ENCODE measurements around the gene DPYD.

The DPYD gene

DNA sequence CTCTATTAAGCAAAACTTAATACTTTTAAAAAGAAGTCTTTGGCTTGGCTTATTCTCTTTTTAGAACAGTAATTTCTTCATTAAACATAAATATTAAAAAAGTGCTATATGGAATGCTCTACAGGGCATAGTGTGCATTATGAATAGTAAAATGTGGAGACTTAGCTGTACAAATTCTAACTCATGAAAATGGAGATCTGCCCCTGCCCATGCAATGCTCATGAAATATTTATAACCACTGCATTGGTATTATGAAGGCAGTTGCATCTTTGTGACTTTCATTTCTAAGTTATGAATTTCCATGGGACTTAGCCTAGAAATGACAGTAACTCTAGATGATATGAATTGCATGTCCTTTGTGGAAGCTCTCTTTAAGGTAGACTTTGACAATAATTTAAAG, 613.3 kb downstream of the DPYD start:
- no peak overlapping the region for H3K4me3 ChIP-seq (ENCODE audit: low read length)
- H3K79me2 ChIP-seq (ENCODE audit: low read length): no peaks in the 10 kb centered on the region
- H3K9me2 ChIP-seq (replicated peaks; ENCODE audit: insufficient read depth, low read length): no peaks in the 10 kb centered on the region
- H3K9me3 ChIP-seq (replicated peaks; ENCODE audit: insufficient read depth, low read length): no peaks in the 10 kb centered on the region
- TF ChIP-seq, protein P1, sequence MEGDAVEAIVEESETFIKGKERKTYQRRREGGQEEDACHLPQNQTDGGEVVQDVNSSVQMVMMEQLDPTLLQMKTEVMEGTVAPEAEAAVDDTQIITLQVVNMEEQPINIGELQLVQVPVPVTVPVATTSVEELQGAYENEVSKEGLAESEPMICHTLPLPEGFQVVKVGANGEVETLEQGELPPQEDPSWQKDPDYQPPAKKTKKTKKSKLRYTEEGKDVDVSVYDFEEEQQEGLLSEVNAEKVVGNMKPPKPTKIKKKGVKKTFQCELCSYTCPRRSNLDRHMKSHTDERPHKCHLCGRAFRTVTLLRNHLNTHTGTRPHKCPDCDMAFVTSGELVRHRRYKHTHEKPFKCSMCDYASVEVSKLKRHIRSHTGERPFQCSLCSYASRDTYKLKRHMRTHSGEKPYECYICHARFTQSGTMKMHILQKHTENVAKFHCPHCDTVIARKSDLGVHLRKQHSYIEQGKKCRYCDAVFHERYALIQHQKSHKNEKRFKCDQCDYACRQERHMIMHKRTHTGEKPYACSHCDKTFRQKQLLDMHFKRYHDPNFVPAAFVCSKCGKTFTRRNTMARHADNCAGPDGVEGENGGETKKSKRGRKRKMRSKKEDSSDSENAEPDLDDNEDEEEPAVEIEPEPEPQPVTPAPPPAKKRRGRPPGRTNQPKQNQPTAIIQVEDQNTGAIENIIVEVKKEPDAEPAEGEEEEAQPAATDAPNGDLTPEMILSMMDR (IDR thresholded peaks at IDR 0.05; ENCODE audit: low read length): no peak
- TF ChIP-seq EZH2phosphoT487 (IDR thresholded peaks at IDR 0.05; ENCODE audit: low read length) (no peak), EZH2 (optimal IDR thresholded peaks at IDR 0.05; ENCODE audit: low read depth, low read length) (no peak)
- H3K27ac ChIP-seq (ENCODE audit: low read length): no peak overlapping the region
- no peaks in the 10 kb centered on the region for H4K20me1 ChIP-seq (ENCODE audit: insufficient read depth, low read length)
- no peaks in the 10 kb centered on the region for H3K4me1 ChIP-seq (ENCODE audit: low read length)
- no peaks in the 10 kb centered on the region for H3K36me3 ChIP-seq (replicated peaks; ENCODE audit: insufficient read depth, low read length)
- no peak overlapping the region for H3K4me2 ChIP-seq (ENCODE audit: low read depth, low read length)
- no peaks in the 10 kb centered on the region for H3K27me3 ChIP-seq (replicated peaks; ENCODE audit: insufficient read depth, low read length)
- H2AFZ ChIP-seq (ENCODE audit: low read length): no peak overlapping the region
- no peak for DNase-seq
- no peaks in the 10 kb centered on the region for H3F3A ChIP-seq (ENCODE audit: insufficient read depth, low read length)
- H3K9ac ChIP-seq (ENCODE audit: low read length): no peak overlapping the region

DNA sequence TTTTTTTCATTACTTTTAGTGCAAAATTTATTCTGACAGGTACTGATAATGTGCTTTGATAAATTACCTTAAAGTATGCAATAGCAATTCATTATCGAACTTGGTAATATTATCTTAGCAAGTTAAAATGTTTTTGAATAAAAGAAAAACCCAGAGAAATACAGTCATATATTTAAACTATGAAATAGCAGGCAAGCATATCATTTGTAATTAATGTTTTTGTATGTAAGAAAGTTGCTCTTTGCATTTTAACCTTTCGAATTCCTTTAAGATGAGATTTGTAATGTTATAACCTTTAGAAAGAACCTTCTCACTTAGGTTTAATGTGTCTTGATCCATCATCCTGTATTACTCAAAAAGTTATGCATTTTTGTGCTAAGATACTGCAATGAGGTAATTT, 613.7 kb downstream of the DPYD start:
- Histone ChIP-seq H3K27ac (ENCODE audit: low read length) (no peak overlapping the region), H3K4me1 (ENCODE audit: low read length) (no peaks in the 10 kb centered on the region), H3K4me3 (ENCODE audit: low read length) (no peak overlapping the region), H2AFZ (ENCODE audit: low read length) (no peak overlapping the region), H3K36me3 (replicated peaks; ENCODE audit: insufficient read depth, low read length) (no peaks in the 10 kb centered on the region), H3F3A (ENCODE audit: insufficient read depth, low read length) (no peaks in the 10 kb centered on the region), H3K9me2 (replicated peaks; ENCODE audit: insufficient read depth, low read length) (no peaks in the 10 kb centered on the region), H4K20me1 (ENCODE audit: insufficient read depth, low read length) (no peaks in the 10 kb centered on the region), H3K9me3 (replicated peaks; ENCODE audit: insufficient read depth, low read length) (no peaks in the 10 kb centered on the region), H3K9ac (ENCODE audit: low read length) (no peak overlapping the region), H3K4me2 (ENCODE audit: low read depth, low read length) (no peak overlapping the region), H3K79me2 (ENCODE audit: low read length) (no peaks in the 10 kb centered on the region), H3K27me3 (replicated peaks; ENCODE audit: insufficient read depth, low read length) (no peaks in the 10 kb centered on the region)
- TF ChIP-seq, protein P1 (IDR thresholded peaks at IDR 0.05; ENCODE audit: low read length): no peak
- TF ChIP-seq EZH2phosphoT487 (IDR thresholded peaks at IDR 0.05; ENCODE audit: low read length) (no peak), EZH2 (optimal IDR thresholded peaks at IDR 0.05; ENCODE audit: low read depth, low read length) (no peak)
- DNase-seq: no peak

DNA sequence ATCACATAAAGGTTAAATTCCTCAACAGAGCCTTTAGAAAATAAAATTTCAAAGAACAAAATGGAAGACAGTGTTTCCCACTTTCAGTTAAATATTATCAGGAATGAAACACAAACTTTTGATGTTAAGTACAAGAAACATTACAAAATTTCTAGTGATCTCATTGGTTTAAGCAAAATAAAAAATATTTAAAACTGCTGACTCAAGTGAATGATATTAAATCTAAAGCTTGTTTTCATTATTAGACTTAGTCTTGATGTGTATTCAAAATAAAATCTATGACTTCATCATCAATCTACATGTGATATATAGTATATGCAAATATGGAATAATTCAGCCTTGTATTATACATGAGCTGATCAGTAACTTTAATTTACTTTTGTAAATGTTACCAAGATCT, 614.3 kb downstream of the DPYD start:
- Histone ChIP-seq H3K27ac (ENCODE audit: low read length) (no peak overlapping the region), H4K20me1 (ENCODE audit: insufficient read depth, low read length) (no peaks in the 10 kb centered on the region), H3K4me1 (ENCODE audit: low read length) (no peaks in the 10 kb centered on the region), H3K79me2 (ENCODE audit: low read length) (no peaks in the 10 kb centered on the region), H3F3A (ENCODE audit: insufficient read depth, low read length) (no peaks in the 10 kb centered on the region), H2AFZ (ENCODE audit: low read length) (no peak overlapping the region), H3K9ac (ENCODE audit: low read length) (no peak overlapping the region), H3K9me2 (replicated peaks; ENCODE audit: insufficient read depth, low read length) (no peaks in the 10 kb centered on the region), H3K4me3 (ENCODE audit: low read length) (no peak overlapping the region), H3K27me3 (replicated peaks; ENCODE audit: insufficient read depth, low read length) (no peaks in the 10 kb centered on the region), H3K4me2 (ENCODE audit: low read depth, low read length) (no peak overlapping the region), H3K9me3 (replicated peaks; ENCODE audit: insufficient read depth, low read length) (no peaks in the 10 kb centered on the region), H3K36me3 (replicated peaks; ENCODE audit: insufficient read depth, low read length) (no peaks in the 10 kb centered on the region)
- TF ChIP-seq EZH2phosphoT487 (IDR thresholded peaks at IDR 0.05; ENCODE audit: low read length) (no peak), EZH2 (optimal IDR thresholded peaks at IDR 0.05; ENCODE audit: low read depth, low read length) (no peak)
- TF ChIP-seq, protein P1 (IDR thresholded peaks at IDR 0.05; ENCODE audit: low read length): no peak
- no peak for DNase-seq
